OCI-LY1 (cell line): ENCODE data around the gene ZNF724.

Experiments
- H2AFZ ChIP-seq: fragments of 200-600 bp; sonication (generic), shearing (Covaris generic); 2 replicates; pipeline ENCODE4 v1.6.0; 2014; ENCODE audit warnings: antibody characterized with exemption, mild to moderate bottlenecking, low read length
- H3F3A ChIP-seq: fragments of 200-600 bp; sonication (generic), shearing (Covaris generic); 2 replicates; pipeline ENCODE4 v1.6.0; 2014; ENCODE audit warnings: mild to moderate bottlenecking, antibody characterized with exemption, low read length, moderate library complexity; ENCODE audit not compliant: insufficient read depth
- H3K27ac ChIP-seq: fragments of 200-600 bp; sonication (generic); 2 replicates; pipeline ENCODE4 v1.5.1; 2014; ENCODE audit warnings: low read length, mixed run types, mild to moderate bottlenecking, low read depth; ENCODE audit not compliant: poor library complexity, severe bottlenecking
- H3K27me3 ChIP-seq: fragments of 200-600 bp; sonication (generic); 2 replicates; pipeline ENCODE4 v1.6.0; 2014; ENCODE audit warnings: antibody characterized with exemption, mild to moderate bottlenecking, low read length, moderate library complexity; ENCODE audit not compliant: insufficient read depth
- H3K36me3 ChIP-seq: fragments of 200-600 bp; sonication (generic); 2 replicates; pipeline ENCODE4 v1.6.1; 2014; ENCODE audit warnings: mild to moderate bottlenecking, antibody characterized with exemption, low read length, moderate library complexity, mixed read lengths; ENCODE audit not compliant: insufficient read depth
- H3K4me1 ChIP-seq: fragments of 200-600 bp; sonication (generic); 2 replicates; pipeline ENCODE4 v1.5.1; 2014; ENCODE audit warnings: mild to moderate bottlenecking, low read length, moderate library complexity; ENCODE audit not compliant: insufficient read depth, severe bottlenecking
- H3K4me2 ChIP-seq: fragments of 200-600 bp; sonication (generic), shearing (Covaris generic); 2 replicates; pipeline ENCODE4 v1.6.1; 2014; ENCODE audit warnings: low read length
- H3K4me3 ChIP-seq: fragments of 200-600 bp; sonication (generic); 2 replicates; pipeline ENCODE4 v1.5.1; 2014; ENCODE audit warnings: low read length, low read depth, mild to moderate bottlenecking, mixed read lengths; ENCODE audit not compliant: poor library complexity, severe bottlenecking
- H3K79me2 ChIP-seq: fragments of 200-600 bp; shearing (Covaris generic); 2 replicates; pipeline ENCODE4 v1.6.1; 2016; ENCODE audit warnings: mixed run types, low read length, mixed read lengths; ENCODE audit not compliant: insufficient read depth
- H3K9ac ChIP-seq: fragments of 200-600 bp; sonication (generic), shearing (Covaris generic); 2 replicates; pipeline ENCODE4 v1.6.1; 2014; ENCODE audit warnings: mild to moderate bottlenecking, low read length, mixed read lengths
- H3K9me2 ChIP-seq: fragments of 200-600 bp; sonication (generic), shearing (Covaris generic); 2 replicates; pipeline ENCODE4 v1.6.1; 2014; ENCODE audit warnings: low read depth, mild to moderate bottlenecking, low read length, mixed read lengths
- H3K9me3 ChIP-seq: fragments of 200-600 bp; shearing (Covaris generic); 2 replicates; pipeline ENCODE4 v1.6.1; 2014; ENCODE audit warnings: low read length, mixed read lengths
- H4K20me1 ChIP-seq: fragments of 200-600 bp; sonication (generic), shearing (Covaris generic); 2 replicates; pipeline ENCODE4 v1.6.0; 2016; ENCODE audit warnings: mild to moderate bottlenecking, low read length; ENCODE audit not compliant: insufficient read depth
- EZH2 ChIP-seq: fragments of 200-600 bp; sonication (generic), shearing (Covaris generic); IDR thresholded peaks from 2 replicates; pipeline ENCODE4 v1.8.0; 2017; ENCODE audit warnings: borderline replicate concordance, mixed run types, mild to moderate bottlenecking, antibody characterized with exemption, low read length, moderate library complexity, mixed read lengths
- TF ChIP-seq, protein P1 (sequence below): fragments of 200-600 bp; sonication (generic), shearing (Covaris generic); IDR thresholded peaks from 2 replicates; pipeline ENCODE4 v1.5.1; 2017; ENCODE audit warnings: mild to moderate bottlenecking, antibody characterized with exemption, low read length, moderate library complexity, mixed read lengths

ZNF724 gene

DNA sequence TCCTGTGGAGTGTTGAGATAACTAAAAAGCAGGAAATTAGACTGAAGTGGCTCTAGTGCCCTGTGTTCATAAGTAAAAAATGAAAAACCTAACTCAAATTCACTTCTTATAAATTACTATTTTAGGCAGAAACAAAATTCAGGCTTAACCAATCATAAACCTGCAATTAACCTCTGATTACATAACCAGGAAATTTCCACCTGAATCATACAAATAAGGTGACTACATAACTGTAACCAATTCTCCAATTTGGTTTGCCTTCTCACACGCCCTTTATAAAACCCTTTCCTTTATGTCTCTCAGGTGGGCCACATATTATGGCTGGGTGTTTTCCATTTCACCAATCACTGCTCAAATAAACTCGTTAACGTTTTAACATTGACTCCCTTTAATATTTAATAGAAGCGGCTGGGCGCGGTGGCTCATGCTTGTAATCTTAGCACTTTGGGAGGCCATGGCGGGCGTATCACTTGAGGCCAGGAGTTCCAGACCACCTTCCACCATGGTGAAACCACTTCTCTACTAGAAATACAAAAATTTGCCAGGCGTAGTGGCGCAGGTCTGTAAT lies 22.9 kb upstream of the ZNF724 start:
- H4K20me1 ChIP-seq, result no peaks in the 10 kb centered on the region
- peak overlapping the region; percentile 79 for H3K9ac ChIP-seq
- H3K4me3 ChIP-seq, result peak overlapping the region; percentile 90
- no peaks in the 10 kb centered on the region for H3K27me3 ChIP-seq
- H3K36me3 ChIP-seq, result peaks cover 38% of the 10 kb centered on the region
- peak overlapping the region; percentile 73 for H3K4me2 ChIP-seq
- H3K79me2 ChIP-seq, result peaks cover 7% of the 10 kb centered on the region; the same call in 1 of the 2 replicates
- H3K4me1 ChIP-seq, result peaks cover 10% of the 10 kb centered on the region
- H3K9me3 ChIP-seq, result no peaks in the 10 kb centered on the region
- no peak overlapping the region for H2AFZ ChIP-seq
- TF ChIP-seq EZH2, result no peak
- TF ChIP-seq, protein P1, sequence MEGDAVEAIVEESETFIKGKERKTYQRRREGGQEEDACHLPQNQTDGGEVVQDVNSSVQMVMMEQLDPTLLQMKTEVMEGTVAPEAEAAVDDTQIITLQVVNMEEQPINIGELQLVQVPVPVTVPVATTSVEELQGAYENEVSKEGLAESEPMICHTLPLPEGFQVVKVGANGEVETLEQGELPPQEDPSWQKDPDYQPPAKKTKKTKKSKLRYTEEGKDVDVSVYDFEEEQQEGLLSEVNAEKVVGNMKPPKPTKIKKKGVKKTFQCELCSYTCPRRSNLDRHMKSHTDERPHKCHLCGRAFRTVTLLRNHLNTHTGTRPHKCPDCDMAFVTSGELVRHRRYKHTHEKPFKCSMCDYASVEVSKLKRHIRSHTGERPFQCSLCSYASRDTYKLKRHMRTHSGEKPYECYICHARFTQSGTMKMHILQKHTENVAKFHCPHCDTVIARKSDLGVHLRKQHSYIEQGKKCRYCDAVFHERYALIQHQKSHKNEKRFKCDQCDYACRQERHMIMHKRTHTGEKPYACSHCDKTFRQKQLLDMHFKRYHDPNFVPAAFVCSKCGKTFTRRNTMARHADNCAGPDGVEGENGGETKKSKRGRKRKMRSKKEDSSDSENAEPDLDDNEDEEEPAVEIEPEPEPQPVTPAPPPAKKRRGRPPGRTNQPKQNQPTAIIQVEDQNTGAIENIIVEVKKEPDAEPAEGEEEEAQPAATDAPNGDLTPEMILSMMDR, result no peak
- H3K9me2 ChIP-seq, result no peaks in the 10 kb centered on the region
- H3F3A ChIP-seq, result no peaks in the 10 kb centered on the region
- peak overlapping the region; percentile 49 for H3K27ac ChIP-seq

DNA sequence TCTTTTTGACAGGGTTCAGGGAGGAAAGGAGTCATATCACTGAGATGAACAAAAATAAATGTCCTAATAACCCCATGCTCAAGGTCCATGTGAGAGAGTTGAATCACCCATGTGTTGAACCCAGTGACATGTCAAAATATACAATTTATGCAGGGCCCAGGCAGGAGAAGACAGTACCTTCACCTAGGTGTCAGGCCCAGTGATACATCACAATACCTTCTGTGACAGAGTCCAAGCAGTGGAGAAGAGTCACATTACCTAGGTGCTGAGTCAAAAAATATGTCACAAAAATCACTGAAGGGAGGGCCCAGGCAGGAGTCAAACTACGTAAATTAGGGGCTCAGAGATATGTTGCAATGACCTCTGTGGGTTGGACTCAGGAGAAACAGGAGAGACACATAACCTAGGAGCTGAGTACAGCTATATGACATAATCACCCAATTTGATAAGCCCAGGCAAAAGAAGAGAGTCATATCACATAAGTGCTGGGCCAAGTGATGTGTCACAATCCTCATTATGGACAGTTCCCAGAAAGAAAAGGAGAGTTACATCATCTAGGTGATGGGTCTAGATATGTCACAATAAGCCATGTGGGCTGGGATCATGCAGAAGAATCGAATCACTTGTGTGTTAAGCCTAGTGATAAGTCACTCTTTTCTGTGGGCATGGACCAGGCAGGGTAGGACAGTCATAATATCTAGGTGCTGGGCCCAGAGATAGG lies 13.8 kb upstream of the ZNF724 start:
- H2AFZ ChIP-seq, result no peak overlapping the region
- no peak overlapping the region for H3K27ac ChIP-seq
- no peak overlapping the region for H3K4me3 ChIP-seq
- H3K27me3 ChIP-seq, result no peaks in the 10 kb centered on the region
- TF ChIP-seq, protein P1, result no peak
- no peak for TF ChIP-seq EZH2
- H3K79me2 ChIP-seq, result no peaks in the 10 kb centered on the region
- H3K4me1 ChIP-seq, result no peaks in the 10 kb centered on the region
- H4K20me1 ChIP-seq, result no peaks in the 10 kb centered on the region
- H3K9ac ChIP-seq, result no peak overlapping the region
- no peaks in the 10 kb centered on the region for H3K9me3 ChIP-seq
- H3K9me2 ChIP-seq, result no peaks in the 10 kb centered on the region
- H3K36me3 ChIP-seq, result peaks cover 87% of the 10 kb centered on the region
- H3K4me2 ChIP-seq, result no peak overlapping the region
- H3F3A ChIP-seq, result no peaks in the 10 kb centered on the region

DNA sequence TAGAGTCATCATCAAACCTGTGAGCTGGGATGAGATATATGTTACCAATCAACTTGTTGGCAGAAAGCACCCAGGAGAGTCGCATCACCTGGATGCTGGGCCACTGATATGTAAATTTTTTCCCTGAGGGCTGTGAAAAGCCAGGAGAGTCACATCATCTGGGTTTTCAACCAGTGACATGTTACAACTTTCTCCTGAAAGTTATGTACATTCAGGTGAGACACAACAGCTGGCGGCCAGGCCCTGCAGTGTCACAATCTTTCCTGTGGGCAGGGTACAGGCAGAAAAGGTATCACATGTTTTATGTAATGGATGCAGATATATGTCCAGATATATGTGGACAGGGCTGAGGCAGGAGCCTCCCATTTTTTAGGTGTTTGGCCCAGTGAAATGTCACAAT lies 13.2 kb upstream of the ZNF724 start:
- no peaks in the 10 kb centered on the region for H3F3A ChIP-seq
- no peak for TF ChIP-seq EZH2
- TF ChIP-seq, protein P1, result no peak
- no peak overlapping the region for H3K27ac ChIP-seq
- no peaks in the 10 kb centered on the region for H3K9me3 ChIP-seq
- H3K4me1 ChIP-seq, result no peaks in the 10 kb centered on the region
- H3K9me2 ChIP-seq, result no peaks in the 10 kb centered on the region
- no peak overlapping the region for H2AFZ ChIP-seq
- H3K4me2 ChIP-seq, result no peak overlapping the region
- H4K20me1 ChIP-seq, result no peaks in the 10 kb centered on the region
- peaks cover 87% of the 10 kb centered on the region for H3K36me3 ChIP-seq
- no peaks in the 10 kb centered on the region for H3K79me2 ChIP-seq
- no peak overlapping the region for H3K9ac ChIP-seq
- no peaks in the 10 kb centered on the region for H3K27me3 ChIP-seq
- no peak overlapping the region for H3K4me3 ChIP-seq
